OCI-LY1 (cell line): ENCODE measurements around the gene SLC39A13.

Source experiments
- H2AFZ ChIP-seq: fragments of 200-600 bp; sonication (generic), shearing (Covaris generic); 2 replicates; pipeline ENCODE4 v1.6.0; 2014; ENCODE audit warnings: antibody characterized with exemption, mild to moderate bottlenecking, low read length
- H3F3A ChIP-seq: fragments of 200-600 bp; sonication (generic), shearing (Covaris generic); 2 replicates; pipeline ENCODE4 v1.6.0; 2014; ENCODE audit warnings: mild to moderate bottlenecking, antibody characterized with exemption, low read length, moderate library complexity; ENCODE audit not compliant: insufficient read depth
- H3K27ac ChIP-seq: fragments of 200-600 bp; sonication (generic); 2 replicates; pipeline ENCODE4 v1.5.1; 2014; ENCODE audit warnings: low read length, mixed run types, mild to moderate bottlenecking, low read depth; ENCODE audit not compliant: poor library complexity, severe bottlenecking
- H3K27me3 ChIP-seq: fragments of 200-600 bp; sonication (generic); 2 replicates; pipeline ENCODE4 v1.6.0; 2014; ENCODE audit warnings: antibody characterized with exemption, mild to moderate bottlenecking, low read length, moderate library complexity; ENCODE audit not compliant: insufficient read depth
- H3K36me3 ChIP-seq: fragments of 200-600 bp; sonication (generic); 2 replicates; pipeline ENCODE4 v1.6.1; 2014; ENCODE audit warnings: mild to moderate bottlenecking, antibody characterized with exemption, low read length, moderate library complexity, mixed read lengths; ENCODE audit not compliant: insufficient read depth
- H3K4me1 ChIP-seq: fragments of 200-600 bp; sonication (generic); 2 replicates; pipeline ENCODE4 v1.5.1; 2014; ENCODE audit warnings: mild to moderate bottlenecking, low read length, moderate library complexity; ENCODE audit not compliant: insufficient read depth, severe bottlenecking
- H3K4me2 ChIP-seq: fragments of 200-600 bp; sonication (generic), shearing (Covaris generic); 2 replicates; pipeline ENCODE4 v1.6.1; 2014; ENCODE audit warnings: low read length
- H3K4me3 ChIP-seq: fragments of 200-600 bp; sonication (generic); 2 replicates; pipeline ENCODE4 v1.5.1; 2014; ENCODE audit warnings: low read length, low read depth, mild to moderate bottlenecking, mixed read lengths; ENCODE audit not compliant: poor library complexity, severe bottlenecking
- H3K79me2 ChIP-seq: fragments of 200-600 bp; shearing (Covaris generic); 2 replicates; pipeline ENCODE4 v1.6.1; 2016; ENCODE audit warnings: mixed run types, low read length, mixed read lengths; ENCODE audit not compliant: insufficient read depth
- H3K9ac ChIP-seq: fragments of 200-600 bp; sonication (generic), shearing (Covaris generic); 2 replicates; pipeline ENCODE4 v1.6.1; 2014; ENCODE audit warnings: mild to moderate bottlenecking, low read length, mixed read lengths
- H3K9me2 ChIP-seq: fragments of 200-600 bp; sonication (generic), shearing (Covaris generic); 2 replicates; pipeline ENCODE4 v1.6.1; 2014; ENCODE audit warnings: low read depth, mild to moderate bottlenecking, low read length, mixed read lengths
- H3K9me3 ChIP-seq: fragments of 200-600 bp; shearing (Covaris generic); 2 replicates; pipeline ENCODE4 v1.6.1; 2014; ENCODE audit warnings: low read length, mixed read lengths
- H4K20me1 ChIP-seq: fragments of 200-600 bp; sonication (generic), shearing (Covaris generic); 2 replicates; pipeline ENCODE4 v1.6.0; 2016; ENCODE audit warnings: mild to moderate bottlenecking, low read length; ENCODE audit not compliant: insufficient read depth
- EZH2 ChIP-seq: fragments of 200-600 bp; sonication (generic), shearing (Covaris generic); IDR thresholded peaks from 2 replicates; pipeline ENCODE4 v1.8.0; 2017; ENCODE audit warnings: borderline replicate concordance, mixed run types, mild to moderate bottlenecking, antibody characterized with exemption, low read length, moderate library complexity, mixed read lengths
- TF ChIP-seq, protein P1 (sequence below): fragments of 200-600 bp; sonication (generic), shearing (Covaris generic); IDR thresholded peaks from 2 replicates; pipeline ENCODE4 v1.5.1; 2017; ENCODE audit warnings: mild to moderate bottlenecking, antibody characterized with exemption, low read length, moderate library complexity, mixed read lengths

SLC39A13 gene

GRCh38 chr11:47396049-47396320 is 12.4 kb upstream of the SLC39A13 start:
- H3K9ac ChIP-seq, result no peak overlapping the region; the same call in 1 of the 2 replicates
- H3K27me3 ChIP-seq, result no peaks in the 10 kb centered on the region
- H3K4me2 ChIP-seq, result no peak overlapping the region
- H3K4me1 ChIP-seq, result peaks cover 63% of the 10 kb centered on the region
- no peak overlapping the region for H2AFZ ChIP-seq
- no peaks in the 10 kb centered on the region for H4K20me1 ChIP-seq
- no peak overlapping the region for H3K4me3 ChIP-seq
- H3K9me2 ChIP-seq, result no peaks in the 10 kb centered on the region
- H3K36me3 ChIP-seq, result no peaks in the 10 kb centered on the region
- no peaks in the 10 kb centered on the region for H3K79me2 ChIP-seq
- no peak for TF ChIP-seq EZH2
- TF ChIP-seq, protein P1, sequence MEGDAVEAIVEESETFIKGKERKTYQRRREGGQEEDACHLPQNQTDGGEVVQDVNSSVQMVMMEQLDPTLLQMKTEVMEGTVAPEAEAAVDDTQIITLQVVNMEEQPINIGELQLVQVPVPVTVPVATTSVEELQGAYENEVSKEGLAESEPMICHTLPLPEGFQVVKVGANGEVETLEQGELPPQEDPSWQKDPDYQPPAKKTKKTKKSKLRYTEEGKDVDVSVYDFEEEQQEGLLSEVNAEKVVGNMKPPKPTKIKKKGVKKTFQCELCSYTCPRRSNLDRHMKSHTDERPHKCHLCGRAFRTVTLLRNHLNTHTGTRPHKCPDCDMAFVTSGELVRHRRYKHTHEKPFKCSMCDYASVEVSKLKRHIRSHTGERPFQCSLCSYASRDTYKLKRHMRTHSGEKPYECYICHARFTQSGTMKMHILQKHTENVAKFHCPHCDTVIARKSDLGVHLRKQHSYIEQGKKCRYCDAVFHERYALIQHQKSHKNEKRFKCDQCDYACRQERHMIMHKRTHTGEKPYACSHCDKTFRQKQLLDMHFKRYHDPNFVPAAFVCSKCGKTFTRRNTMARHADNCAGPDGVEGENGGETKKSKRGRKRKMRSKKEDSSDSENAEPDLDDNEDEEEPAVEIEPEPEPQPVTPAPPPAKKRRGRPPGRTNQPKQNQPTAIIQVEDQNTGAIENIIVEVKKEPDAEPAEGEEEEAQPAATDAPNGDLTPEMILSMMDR, result no peak
- peak overlapping the region; percentile 88 for H3K27ac ChIP-seq
- no peaks in the 10 kb centered on the region for H3K9me3 ChIP-seq
- H3F3A ChIP-seq, result 0 out of 2 replicates have a peak, but pooled peaks cover under 1% of the 10 kb centered on the region

- peak overlapping the region; percentile 99 for H3K27ac ChIP-seq
- H2AFZ ChIP-seq, result no peak overlapping the region
- no peak overlapping the region for H3K4me2 ChIP-seq
- TF ChIP-seq EZH2, result no peak
- TF ChIP-seq, protein P1, result no peak
- H3K9me2 ChIP-seq, result no peaks in the 10 kb centered on the region
- no peaks in the 10 kb centered on the region for H3K79me2 ChIP-seq
- no peaks in the 10 kb centered on the region for H4K20me1 ChIP-seq
- peaks cover 71% of the 10 kb centered on the region for H3K4me1 ChIP-seq
- 0 out of 2 replicates have a peak, but pooled peaks cover 5% of the 10 kb centered on the region for H3F3A ChIP-seq
- no peak overlapping the region for H3K9ac ChIP-seq
- H3K36me3 ChIP-seq, result no peaks in the 10 kb centered on the region
- no peaks in the 10 kb centered on the region for H3K9me3 ChIP-seq
- no peak overlapping the region for H3K4me3 ChIP-seq
- H3K27me3 ChIP-seq, result no peaks in the 10 kb centered on the region
These were observed 10.4 kb upstream of the SLC39A13 start for GRCh38 chr11:47398011-47398410.

GRCh38 chr11:47398551-47398950 is 9.8 kb upstream of the SLC39A13 start:
- H3K27me3 ChIP-seq, result no peaks in the 10 kb centered on the region
- H4K20me1 ChIP-seq, result no peaks in the 10 kb centered on the region
- H3K9ac ChIP-seq, result no peak overlapping the region; the same call in 1 of the 2 replicates
- H3K36me3 ChIP-seq, result no peaks in the 10 kb centered on the region
- H3K79me2 ChIP-seq, result no peaks in the 10 kb centered on the region
- H3K9me2 ChIP-seq, result no peaks in the 10 kb centered on the region
- H3K9me3 ChIP-seq, result no peaks in the 10 kb centered on the region
- peak overlapping the region; percentile 99 for H3K27ac ChIP-seq
- H2AFZ ChIP-seq, result no peak overlapping the region
- H3K4me3 ChIP-seq, result peak overlapping the region; percentile 64
- peaks cover 71% of the 10 kb centered on the region for H3K4me1 ChIP-seq
- H3F3A ChIP-seq, result 0 out of 2 replicates have a peak, but pooled peaks cover 7% of the 10 kb centered on the region
- TF ChIP-seq, protein P1, result no peak
- TF ChIP-seq EZH2, result no peak
- H3K4me2 ChIP-seq, result peak overlapping the region; percentile 73
